HepG2 (cell line): ENCODE measurements around the gene PRSS16. TPM values are rescaled to one million over a fixed set of nuclear protein-coding genes. Genes with fewer than 3 reads are reported as not detected.

ENCODE experiments used
- BRCA1 ChIP-seq: sonication (generic); formaldehyde crosslinking; IDR thresholded peaks from 2 replicates; pipeline ENCODE4 v1.4.0; 2020; ENCODE audit warnings: missing genetic modification reagents
- GATA4 ChIP-seq: sonication (generic); IDR thresholded peaks from 2 replicates; pipeline ENCODE4 v1.6.1; 2016; ENCODE audit warnings: antibody characterized with exemption, low read depth, borderline replicate concordance
- GATAD1 ChIP-seq: IDR thresholded peaks from 2 replicates; pipeline ENCODE4 v1.6.1; 2016; ENCODE audit warnings: missing genetic modification reagents, missing compliant biosample characterization
- HDAC2 ChIP-seq: sonication (generic); formaldehyde crosslinking; IDR thresholded peaks from 2 replicates; pipeline ENCODE4 v1.4.0; 2020; ENCODE audit warnings: missing genetic modification reagents
- HNF1A ChIP-seq, 2 experiments: sonication (generic) in 1 of 2; formaldehyde crosslinking in 1 of 2; IDR thresholded peaks; 2 replicates each; pipeline versions ENCODE4 v1.4.0 to v1.6.1; 2016 to 2020; ENCODE audit warnings: borderline replicate concordance in 1 of 2, low read depth in 1 of 2, mild to moderate bottlenecking in 1 of 2, missing genetic modification reagents in 1 of 2
- LCORL ChIP-seq, 2 experiments: fragments of 450-650 bp in 1 of 2; sonication (generic) in 1 of 2; formaldehyde crosslinking in 1 of 2; IDR thresholded peaks; 2 replicates each; pipeline versions ENCODE4 v1.5.0 to v1.6.1; 2017 to 2020; ENCODE audit warnings: antibody characterized with exemption in 1 of 2, missing genetic modification reagents in 1 of 2
- MYC ChIP-seq: sonication (generic); formaldehyde crosslinking; IDR thresholded peaks from 2 replicates; pipeline ENCODE4 v1.9.0; 2021; ENCODE audit warnings: missing genetic modification reagents, borderline replicate concordance
- REPIN1 ChIP-seq: sonication (generic); formaldehyde crosslinking; IDR thresholded peaks from 2 replicates; pipeline ENCODE4 v1.8.0; 2022; ENCODE audit warnings: missing genetic modification reagents, low read depth, mild to moderate bottlenecking, borderline replicate concordance
- RFX3 ChIP-seq: IDR thresholded peaks from 2 replicates; pipeline ENCODE4 v1.6.1; 2016; ENCODE audit warnings: missing biosample characterization, missing genetic modification reagents
- RXRB ChIP-seq: IDR thresholded peaks from 2 replicates; pipeline ENCODE4 v1.6.1; 2016; ENCODE audit warnings: borderline replicate concordance, missing genetic modification reagents, missing compliant biosample characterization
- SNRNP70 ChIP-seq: fragments of 200-400 bp; formaldehyde crosslinking; IDR thresholded peaks from 2 replicates; pipeline ENCODE4 v1.6.1; 2017; ENCODE audit warnings: mild to moderate bottlenecking, low read depth, low read length, moderate library complexity
- SOX6 ChIP-seq, 2 experiments: fragments of 450-650 bp in 1 of 2; sonication (generic) in 1 of 2; formaldehyde crosslinking in 1 of 2; IDR thresholded peaks; 2 replicates each; pipeline versions ENCODE4 v1.4.0 to v1.6.1; 2017 to 2020; ENCODE audit warnings: antibody characterized with exemption in 1 of 2, mild to moderate bottlenecking in 1 of 2, missing genetic modification reagents in 1 of 2
- TFDP1 ChIP-seq: IDR thresholded peaks from 2 replicates; pipeline ENCODE4 v1.6.1; 2016; ENCODE audit warnings: missing compliant biosample characterization, missing genetic modification reagents, borderline replicate concordance
- ZBTB38 ChIP-seq: sonication (generic); formaldehyde crosslinking; IDR thresholded peaks from 2 replicates; pipeline ENCODE4 v1.5.1; 2020; ENCODE audit warnings: mild to moderate bottlenecking, missing genetic modification reagents
- ZGPAT ChIP-seq: IDR thresholded peaks from 2 replicates; pipeline ENCODE4 v1.6.1; 2016; ENCODE audit warnings: mild to moderate bottlenecking
- ZNF12 ChIP-seq: sonication (generic); formaldehyde crosslinking; IDR thresholded peaks from 2 replicates; pipeline ENCODE4 v1.5.0; 2020; ENCODE audit warnings: missing genetic modification reagents
- ZNF24 ChIP-seq: fragments of 450-650 bp; IDR thresholded peaks from 2 replicates; pipeline ENCODE4 v1.6.1; 2017; ENCODE audit warnings: antibody characterized with exemption, mild to moderate bottlenecking
- ZNF468 ChIP-seq: sonication (generic); formaldehyde crosslinking; IDR thresholded peaks from 2 replicates; pipeline ENCODE4 v1.8.0; 2022; ENCODE audit warnings: mild to moderate bottlenecking, moderate library complexity, missing genetic modification reagents
- ZNF484 ChIP-seq: sonication (generic); formaldehyde crosslinking; IDR thresholded peaks from 2 replicates; pipeline ENCODE4 v1.5.1; 2020; ENCODE audit warnings: mild to moderate bottlenecking, low read depth, missing genetic modification reagents, borderline replicate concordance
- ZNF629 ChIP-seq: sonication (generic); formaldehyde crosslinking; conservative IDR thresholded peaks from 2 replicates; pipeline ENCODE4 v1.5.0; 2020; ENCODE audit warnings: missing genetic modification reagents
- ZSCAN12 ChIP-seq: sonication (generic); formaldehyde crosslinking; IDR thresholded peaks from 2 replicates; pipeline ENCODE4 v1.9.0; 2021; ENCODE audit warnings: mild to moderate bottlenecking, missing genetic modification reagents
- ZSCAN25 ChIP-seq: sonication (generic); formaldehyde crosslinking; IDR thresholded peaks from 2 replicates; pipeline ENCODE4 v1.8.0; 2022; ENCODE audit warnings: mild to moderate bottlenecking, missing genetic modification reagents
- polyA plus RNA-seq, 8 experiments: library from polyadenylated mRNA; depleted of rRNA in 3 of 8; stranded (reverse) in 7 of 8; unstranded in 1 of 8; fragments of >200 nt; fragmentation: Illumina TruSeq in 4 of 8; extraction: Trizol in 4 of 8; gene quantifications; 2 replicates each; pipeline versions ENCODE4 v1.2.1 to v1.2.3, GENCODE V29; 2011 to 2016; ENCODE audit warnings: low read depth in 4 of 8, missing spikeins in 1 of 8, mixed read lengths in 1 of 8; ENCODE audit not compliant: insufficient read depth in 1 of 8
- total RNA-seq, 5 experiments: library from RNA; depleted of rRNA; stranded (reverse); fragments of >200 nt; fragmentation: Illumina TruSeq; extraction: Trizol; gene quantifications; 2 replicates each; pipeline ENCODE4 v1.2.3, GENCODE V29; 2016; ENCODE audit warnings: low read depth in 1 of 5

PRSS16 gene
- total and polyA plus RNA-seq, 2 of the 13 experiments (the other 11 are each of a cell fraction or from before 2014, with no cell fraction given), result not detected

- no peak for TF ChIP-seq GATA4
- no peak for TF ChIP-seq ZSCAN12 (CRISPR knock-in tag)
- TF ChIP-seq HNF1A (IDR thresholded peaks at IDR 0.05; ENCODE audit: low read depth), result no peak
- no peak for TF ChIP-seq HNF1A (CRISPR knock-in tag; IDR thresholded peaks at IDR 0.05; ENCODE audit: borderline replicate concordance)
- TF ChIP-seq GATAD1, result no peak
- TF ChIP-seq ZNF12 (CRISPR knock-in tag), result peak; percentile 39; the same call in 1 of the 2 replicates
- 0 out of 2 replicates have a peak, but pooled peaks have one; percentile 45 for TF ChIP-seq ZGPAT (CRISPR knock-in tag)
- peak; percentile 71 for TF ChIP-seq HDAC2
- peak; percentile 37; the same call in 1 of the 2 replicates for TF ChIP-seq RXRB (CRISPR knock-in tag)
- no peak for TF ChIP-seq SNRNP70
- TF ChIP-seq ZBTB38 (CRISPR knock-in tag), result no peak
- no peak for TF ChIP-seq MYC (CRISPR knock-in tag)
- peak; percentile 92 for TF ChIP-seq ZNF24
- no peak for TF ChIP-seq ZSCAN25 (CRISPR knock-in tag)
- TF ChIP-seq ZNF468 (CRISPR knock-in tag), result no peak
- TF ChIP-seq RFX3 (CRISPR knock-in tag), result no peak
- TF ChIP-seq REPIN1 (CRISPR knock-in tag), result no peak
- TF ChIP-seq ZNF629 (CRISPR knock-in tag), result peak; percentile 66
- no peak for TF ChIP-seq LCORL (IDR thresholded peaks at IDR 0.05)
- 0 out of 2 replicates have a peak, but pooled peaks have one; percentile 39 for TF ChIP-seq LCORL (CRISPR knock-in tag; IDR thresholded peaks at IDR 0.05)
- TF ChIP-seq BRCA1 (CRISPR knock-in tag), result no peak
- peak; percentile 18; the same call in 1 of the 2 replicates for TF ChIP-seq TFDP1 (CRISPR knock-in tag)
- no peak for TF ChIP-seq ZNF484 (CRISPR knock-in tag)
- no peak for TF ChIP-seq SOX6 (IDR thresholded peaks at IDR 0.05)
- TF ChIP-seq SOX6 (CRISPR knock-in tag; IDR thresholded peaks at IDR 0.05), result peak; percentile 54; the same call in 1 of the 2 replicates
Measured at GRCh38 chr6:27295301-27296079, 48.0 kb downstream of the PRSS16 start (continued).
